SU-DHL-6 (cell line): ENCODE data around the gene MICAL3.

ENCODE experiments used
- H2AFZ ChIP-seq: fragments of 200-600 bp; sonication (generic); 2 replicates; pipeline ENCODE4 v1.6.1; 2014; ENCODE audit warnings: low read depth, mild to moderate bottlenecking, moderate library complexity, mixed read lengths, antibody characterized with exemption, low read length; ENCODE audit not compliant: severe bottlenecking
- H3F3A ChIP-seq: fragments of 200-600 bp; shearing (Covaris generic); 2 replicates; pipeline ENCODE4 v1.6.0; 2016; ENCODE audit warnings: antibody characterized with exemption, mild to moderate bottlenecking; ENCODE audit not compliant: insufficient read depth
- H3K27ac ChIP-seq: fragments of 200-600 bp; sonication (generic); 2 replicates; pipeline ENCODE4 v1.5.1; 2016; ENCODE audit warnings: low read depth, mild to moderate bottlenecking, low read length, moderate library complexity, mixed read lengths
- H3K27me3 ChIP-seq: fragments of 200-600 bp; sonication (generic), shearing (Covaris generic); 2 replicates; pipeline ENCODE4 v1.6.0; 2014; ENCODE audit warnings: mild to moderate bottlenecking, low read length
- H3K36me3 ChIP-seq: fragments of 200-600 bp; sonication (generic); 2 replicates; pipeline ENCODE4 v1.6.1; 2014; ENCODE audit warnings: mild to moderate bottlenecking, low read length, mixed read lengths
- H3K4me2 ChIP-seq: fragments of 300-600, 200-600 bp; shearing (Covaris generic), sonication (generic); 2 replicates; pipeline ENCODE4 v1.6.0; 2014; ENCODE audit warnings: low read length, low read depth, mild to moderate bottlenecking; ENCODE audit not compliant: poor library complexity, severe bottlenecking
- H3K4me3 ChIP-seq: fragments of 200-600 bp; sonication (generic); 2 replicates; pipeline ENCODE4 v1.5.1; 2014; ENCODE audit warnings: antibody characterized with exemption, low read length, mild to moderate bottlenecking, mixed read lengths; ENCODE audit not compliant: insufficient read depth, poor library complexity, severe bottlenecking
- H3K79me2 ChIP-seq: fragments of 200-600 bp; sonication (generic); 2 replicates; pipeline ENCODE4 v1.6.1; 2014; ENCODE audit warnings: mild to moderate bottlenecking, low read length, moderate library complexity; ENCODE audit not compliant: insufficient read depth
- H3K9ac ChIP-seq: fragments of 200-600 bp; sonication (generic); 2 replicates; pipeline ENCODE4 v1.7.0; 2014; ENCODE audit warnings: mild to moderate bottlenecking, low read length
- H3K9me2 ChIP-seq: fragments of 200-600 bp; sonication (generic); replicated peaks from 2 replicates; pipeline ENCODE4 v1.6.1; 2014; ENCODE audit warnings: low read length; ENCODE audit not compliant: insufficient read depth
- H3K9me3 ChIP-seq: fragments of 200-600 bp; sonication (generic); 2 replicates; pipeline ENCODE4 v1.6.1; 2014; ENCODE audit warnings: low read length, mixed read lengths; ENCODE audit not compliant: insufficient read depth
- H4K20me1 ChIP-seq: fragments of 200-600 bp; sonication (generic); 2 replicates; pipeline ENCODE4 v1.6.1; 2014; ENCODE audit warnings: low read depth, mild to moderate bottlenecking, antibody characterized with exemption, low read length, moderate library complexity, mixed read lengths
- EZH2phosphoT487 ChIP-seq: fragments of 200-600 bp; sonication (generic), shearing (Covaris generic); conservative IDR thresholded peaks from 2 replicates; pipeline ENCODE4 v1.6.1; 2018; ENCODE audit warnings: mild to moderate bottlenecking, antibody characterized with exemption, low read length, moderate library complexity, mixed read lengths
- TF ChIP-seq, protein P1 (sequence below): fragments of 200-600 bp; sonication (generic); IDR thresholded peaks from one replicate; pipeline ENCODE4 v1.5.1; 2017; ENCODE audit warnings: antibody characterized with exemption, mild to moderate bottlenecking, low read length, moderate library complexity; ENCODE audit not compliant: insufficient read depth, poor library complexity, severe bottlenecking

MICAL3 gene

GRCh38 chr22:17803609-17804270 lies 220.6 kb downstream of the MICAL3 start:
- TF ChIP-seq, protein P1, sequence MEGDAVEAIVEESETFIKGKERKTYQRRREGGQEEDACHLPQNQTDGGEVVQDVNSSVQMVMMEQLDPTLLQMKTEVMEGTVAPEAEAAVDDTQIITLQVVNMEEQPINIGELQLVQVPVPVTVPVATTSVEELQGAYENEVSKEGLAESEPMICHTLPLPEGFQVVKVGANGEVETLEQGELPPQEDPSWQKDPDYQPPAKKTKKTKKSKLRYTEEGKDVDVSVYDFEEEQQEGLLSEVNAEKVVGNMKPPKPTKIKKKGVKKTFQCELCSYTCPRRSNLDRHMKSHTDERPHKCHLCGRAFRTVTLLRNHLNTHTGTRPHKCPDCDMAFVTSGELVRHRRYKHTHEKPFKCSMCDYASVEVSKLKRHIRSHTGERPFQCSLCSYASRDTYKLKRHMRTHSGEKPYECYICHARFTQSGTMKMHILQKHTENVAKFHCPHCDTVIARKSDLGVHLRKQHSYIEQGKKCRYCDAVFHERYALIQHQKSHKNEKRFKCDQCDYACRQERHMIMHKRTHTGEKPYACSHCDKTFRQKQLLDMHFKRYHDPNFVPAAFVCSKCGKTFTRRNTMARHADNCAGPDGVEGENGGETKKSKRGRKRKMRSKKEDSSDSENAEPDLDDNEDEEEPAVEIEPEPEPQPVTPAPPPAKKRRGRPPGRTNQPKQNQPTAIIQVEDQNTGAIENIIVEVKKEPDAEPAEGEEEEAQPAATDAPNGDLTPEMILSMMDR = no peak
- no peak for TF ChIP-seq EZH2phosphoT487

DNA sequence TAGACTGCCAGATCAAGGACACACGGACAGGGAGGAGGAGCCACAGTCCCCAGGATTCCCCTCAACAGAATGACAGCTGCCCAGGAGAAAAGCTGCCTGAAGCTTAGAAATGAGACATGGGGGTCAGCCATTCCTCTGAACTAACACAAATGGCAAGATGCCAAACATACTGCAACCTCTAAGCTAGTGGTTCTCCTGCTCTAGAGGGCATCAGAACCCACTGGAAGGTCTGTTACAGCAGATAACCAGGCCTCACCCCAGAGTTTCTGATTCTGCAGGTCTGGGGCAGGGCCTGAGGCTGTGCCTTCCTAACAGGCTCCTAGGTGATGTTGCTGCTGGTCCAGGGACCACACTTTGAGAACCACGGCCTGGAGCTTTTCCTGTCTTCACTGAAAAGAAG lies 221.5 kb downstream of the MICAL3 start:
- Histone ChIP-seq H3K27me3 (no peaks in the 10 kb centered on the region), H3K9ac (no peak overlapping the region), H3K27ac (no peak overlapping the region), H3K79me2 (no peaks in the 10 kb centered on the region), H2AFZ (no peak overlapping the region), H3K9me3 (no peaks in the 10 kb centered on the region), H3F3A (no peaks in the 10 kb centered on the region), H3K36me3 (no peaks in the 10 kb centered on the region), H3K9me2 (no peaks in the 10 kb centered on the region), H4K20me1 (no peaks in the 10 kb centered on the region), H3K4me3 (no peak overlapping the region), H3K4me2 (no peak overlapping the region)
- TF ChIP-seq, protein P1 = no peak

More at GRCh38 chr22:17803609-17804270, 220.6 kb downstream of the MICAL3 start:
- H3K9me2 ChIP-seq = no peaks in the 10 kb centered on the region
- no peak overlapping the region for H3K4me2 ChIP-seq
- H2AFZ ChIP-seq = no peak overlapping the region
- no peak overlapping the region for H3K27ac ChIP-seq
- H3K27me3 ChIP-seq = no peaks in the 10 kb centered on the region
- no peaks in the 10 kb centered on the region for H3K36me3 ChIP-seq
- no peaks in the 10 kb centered on the region for H3K79me2 ChIP-seq
- H3K4me3 ChIP-seq = no peak overlapping the region
- H3K9ac ChIP-seq = no peak overlapping the region
- H3K9me3 ChIP-seq = no peaks in the 10 kb centered on the region
- no peaks in the 10 kb centered on the region for H4K20me1 ChIP-seq
- H3F3A ChIP-seq = no peaks in the 10 kb centered on the region

DNA sequence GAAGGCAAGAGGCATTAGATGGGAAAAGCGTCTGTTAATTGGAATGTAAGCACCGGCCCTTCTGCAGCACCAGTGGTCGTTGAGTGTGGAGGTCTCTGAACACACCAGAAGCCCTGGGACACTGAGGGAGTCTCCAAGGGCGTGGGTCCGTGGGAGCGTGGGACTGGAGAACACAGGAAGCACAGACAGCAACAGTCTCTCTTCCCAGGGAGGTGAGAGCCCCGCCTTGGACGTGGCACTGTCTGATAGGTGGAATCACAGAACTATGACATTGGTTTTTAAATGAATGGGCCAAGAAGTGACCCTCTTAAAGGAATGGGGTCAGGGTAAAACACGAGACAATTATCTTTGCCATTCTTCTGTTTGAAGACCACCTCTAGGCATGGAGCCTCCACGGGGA lies 221.9 kb downstream of the MICAL3 start:
- no peaks in the 10 kb centered on the region for H3K27me3 ChIP-seq
- no peaks in the 10 kb centered on the region for H3K9me3 ChIP-seq
- no peak overlapping the region for H3K9ac ChIP-seq
- no peaks in the 10 kb centered on the region for H3K9me2 ChIP-seq
- no peaks in the 10 kb centered on the region for H3K79me2 ChIP-seq
- H3F3A ChIP-seq = no peaks in the 10 kb centered on the region
- H3K4me3 ChIP-seq = no peak overlapping the region
- no peaks in the 10 kb centered on the region for H3K36me3 ChIP-seq
- H2AFZ ChIP-seq = no peak overlapping the region
- no peak overlapping the region for H3K27ac ChIP-seq
- TF ChIP-seq, protein P1 = no peak
- no peak for TF ChIP-seq EZH2phosphoT487
- no peak overlapping the region for H3K4me2 ChIP-seq
- no peaks in the 10 kb centered on the region for H4K20me1 ChIP-seq
